Gastrocnemius medialis (tissue), 4 donors: ENCODE measurements around the gene DPP9. TPM values are rescaled to one million over a fixed set of nuclear protein-coding genes. Genes with fewer than 3 reads are reported as not detected.

Experiments
- ATAC-seq, 2 donors: fragments of 150-250 bp; one replicate each; pipeline ENCODE4 v1.9.1; 2016
- DNase-seq, 2 donors: peaks; one replicate each; pipeline ENCODE4 v3.0.0-alpha.2; 2019
- H3K27ac ChIP-seq, 4 donors: fragments of 200-600 bp; sonication (generic); 1 replicate in 1 of 4; 2 replicates in 3 of 4; pipeline ENCODE4 v1.5.1; 2016 to 2018; ENCODE audit warnings: mild to moderate bottlenecking in 2 of 4, moderate library complexity in 1 of 4
- H3K27me3 ChIP-seq, 3 donors: fragments of 200-600 bp; sonication (generic) in 2 of 3; 1 replicate in 1 of 3; 2 replicates in 2 of 3; pipeline versions ENCODE4 v1.5.1 to v1.6.0; 2016 to 2019; ENCODE audit warnings: mild to moderate bottlenecking in 1 of 3, moderate library complexity in 1 of 3
- H3K36me3 ChIP-seq, 2 donors: fragments of 200-600 bp; sonication (generic) in 1 of 2; one replicate each; pipeline ENCODE4 v1.5.1; 2017 to 2018
- H3K4me1 ChIP-seq, 2 donors: fragments of 200-600 bp; sonication (generic) in 1 of 2; one replicate each; pipeline ENCODE4 v1.5.1; 2016 to 2017; ENCODE audit warnings: mild to moderate bottlenecking in 2 of 2
- H3K4me3 ChIP-seq, 4 donors: fragments of 200-600 bp; sonication (generic) in 3 of 4; 1 replicate in 1 of 4; 2 replicates in 3 of 4; pipeline ENCODE4 v1.5.1; 2016 to 2019; ENCODE audit warnings: mild to moderate bottlenecking in 2 of 4
- H3K9me3 ChIP-seq, 3 donors: fragments of 200-600 bp; sonication (generic) in 2 of 3; 1 replicate in 1 of 3; 2 replicates in 2 of 3; pipeline ENCODE4 v1.5.1; 2016 to 2019
- POLR2A ChIP-seq, 2 donors: fragments of 450-650 bp; IDR thresholded peaks; one replicate each; pipeline ENCODE4 v1.6.1; 2017; ENCODE audit warnings: antibody characterized with exemption in 2 of 2, mild to moderate bottlenecking in 2 of 2, moderate library complexity in 2 of 2
- in situ Hi-C, 4 donors: fragments of 200-750 bp; cut with MboI; loops; one replicate each; pipeline versions ENCODE4 v1.15.0 to v1.8.0; 2017; ENCODE audit warnings: low sequenced_read_pairs in 4 of 4
- intact Hi-C: fragments of 100-400 bp; cut with DNase I; formaldehyde crosslinking; loops from one replicate; pipeline ENCODE4 v1.15.1; 2023; ENCODE audit warnings: low total_unique reads
- total RNA-seq, 4 donors: library from RNA; depleted of rRNA; stranded (reverse); fragments of >200 nt; gene quantifications; one replicate each; pipeline versions ENCODE4 v1.1.0 to v1.2.3, GENCODE V29; 2016
- TF ChIP-seq, protein P1 (sequence below), 5 experiments: fragments of 450-650 bp in 3 of 5; fragments of 200-600 bp in 2 of 5; sonication (generic) in 2 of 5; IDR thresholded peaks in 4 of 5; conservative IDR thresholded peaks in 1 of 5; 1 replicate in 4 of 5; 2 replicates in 1 of 5; pipeline ENCODE4 v1.5.1; 2016 to 2019; ENCODE audit warnings: antibody characterized with exemption in 5 of 5, mild to moderate bottlenecking in 3 of 5, moderate library complexity in 3 of 5

Gene DPP9
- total RNA-seq, 4 donors from 2014 or later: 92.6 to 208 (median 148) TPM

DNA sequence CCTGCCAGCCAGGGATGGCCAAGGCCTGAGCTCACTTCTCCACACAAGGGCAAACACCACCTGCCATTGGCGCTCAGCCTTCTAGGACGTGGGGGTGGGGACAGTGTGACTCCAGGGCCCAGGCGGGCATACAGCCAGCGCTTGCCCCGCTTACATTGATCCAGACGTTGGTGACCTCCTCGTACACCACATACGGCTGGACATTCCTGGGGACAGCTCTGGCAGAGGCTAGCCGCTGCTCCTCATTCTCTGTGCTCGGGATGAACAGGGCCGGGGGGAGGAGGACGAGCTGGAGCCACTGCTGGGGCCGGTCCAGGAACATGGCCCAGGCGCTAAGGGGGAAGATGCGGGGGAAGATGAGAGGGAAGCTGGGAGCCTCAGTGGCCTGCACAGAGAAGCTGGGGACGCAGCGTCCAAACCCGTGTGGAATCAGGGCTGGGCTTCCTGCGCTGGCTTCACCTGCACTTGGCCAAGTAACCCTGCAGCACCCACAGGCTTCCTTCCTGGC lies 28.4 kb downstream of the DPP9 start:
- Histone ChIP-seq H3K27ac (peak overlapping the region; percentile 95 to 97 (median 96)), H3K4me3 (peak overlapping the region in 3 of 4 donors; percentile 21 to 35 (median 35)), H3K9me3 (no peaks in the 10 kb centered on the region), H3K36me3 (peaks cover 0 to 41% of the 10 kb centered on the region in 2 donors), H3K27me3 (no peaks in the 10 kb centered on the region), H3K4me1 (peaks cover 53 to 57% of the 10 kb centered on the region in 2 donors)
- TF ChIP-seq POLR2A (IDR thresholded peaks at IDR 0.05): peak in 1 of 2 donors; percentile 39
- TF ChIP-seq, protein P1, sequence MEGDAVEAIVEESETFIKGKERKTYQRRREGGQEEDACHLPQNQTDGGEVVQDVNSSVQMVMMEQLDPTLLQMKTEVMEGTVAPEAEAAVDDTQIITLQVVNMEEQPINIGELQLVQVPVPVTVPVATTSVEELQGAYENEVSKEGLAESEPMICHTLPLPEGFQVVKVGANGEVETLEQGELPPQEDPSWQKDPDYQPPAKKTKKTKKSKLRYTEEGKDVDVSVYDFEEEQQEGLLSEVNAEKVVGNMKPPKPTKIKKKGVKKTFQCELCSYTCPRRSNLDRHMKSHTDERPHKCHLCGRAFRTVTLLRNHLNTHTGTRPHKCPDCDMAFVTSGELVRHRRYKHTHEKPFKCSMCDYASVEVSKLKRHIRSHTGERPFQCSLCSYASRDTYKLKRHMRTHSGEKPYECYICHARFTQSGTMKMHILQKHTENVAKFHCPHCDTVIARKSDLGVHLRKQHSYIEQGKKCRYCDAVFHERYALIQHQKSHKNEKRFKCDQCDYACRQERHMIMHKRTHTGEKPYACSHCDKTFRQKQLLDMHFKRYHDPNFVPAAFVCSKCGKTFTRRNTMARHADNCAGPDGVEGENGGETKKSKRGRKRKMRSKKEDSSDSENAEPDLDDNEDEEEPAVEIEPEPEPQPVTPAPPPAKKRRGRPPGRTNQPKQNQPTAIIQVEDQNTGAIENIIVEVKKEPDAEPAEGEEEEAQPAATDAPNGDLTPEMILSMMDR (IDR thresholded peaks at IDR 0.05 in 4 of 5, conservative IDR thresholded peaks at IDR 0.05 in 1 of 5): no peak
- in situ Hi-C loops (no loop called here), intact Hi-C loops (no loop called here)
- ATAC-seq (peak; percentile 38 to 42), DNase-seq (peak; percentile 81 to 95)

DNA sequence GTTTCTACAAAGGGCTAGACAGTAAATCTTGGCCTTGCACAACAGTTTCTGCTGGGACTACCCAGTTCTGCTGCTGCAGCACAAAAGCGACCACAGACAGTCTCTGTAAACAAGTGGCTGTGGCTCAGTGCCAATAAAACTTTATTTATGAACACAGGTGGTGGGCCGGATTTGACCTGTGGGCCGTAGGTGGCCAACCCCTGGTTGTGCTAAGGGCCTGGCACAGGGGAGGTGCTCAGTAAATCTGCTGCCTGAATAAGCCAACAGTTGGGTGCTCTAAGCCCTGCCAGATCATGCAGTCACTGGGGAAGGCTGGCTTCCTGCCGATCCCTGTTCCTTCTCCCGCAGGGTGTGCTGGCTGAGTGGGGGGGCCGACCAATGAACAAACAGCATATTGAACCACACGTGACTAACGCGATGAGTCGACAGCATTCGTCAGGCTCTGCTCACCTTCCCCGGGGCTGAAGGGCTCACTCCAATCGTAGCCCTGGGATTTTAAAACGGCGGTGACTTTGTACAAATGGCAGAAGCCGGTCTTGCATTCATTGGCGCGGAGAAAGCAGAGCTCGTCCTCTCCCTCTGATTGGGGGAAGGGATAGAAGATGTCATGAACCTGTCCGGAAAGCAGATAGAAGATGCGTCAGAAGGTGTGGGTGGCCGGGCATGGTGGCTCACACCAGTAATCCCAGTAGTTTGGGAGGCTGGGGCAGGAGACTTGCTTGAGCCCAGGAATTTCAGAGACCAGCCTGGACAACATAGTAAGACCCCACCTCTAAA lies 29.2 kb downstream of the DPP9 start:
- DNase-seq (peak; percentile 96 to 100), ATAC-seq (peak; percentile 70 to 71)
- H3K4me1 ChIP-seq: peaks cover 53 to 57% of the 10 kb centered on the region in 2 donors
- TF ChIP-seq, protein P1 (IDR thresholded peaks at IDR 0.05 in 4 of 5, conservative IDR thresholded peaks at IDR 0.05 in 1 of 5): no peak
- peak; percentile 77 to 87 for TF ChIP-seq POLR2A (IDR thresholded peaks at IDR 0.05)
- H3K27me3 ChIP-seq: no peaks in the 10 kb centered on the region
- H3K4me3 ChIP-seq: peak overlapping the region in 3 of 4 donors; percentile 21 to 35 (median 35)
- H3K9me3 ChIP-seq: no peaks in the 10 kb centered on the region
- peak overlapping the region; percentile 95 to 97 (median 96) for H3K27ac ChIP-seq
- intact Hi-C loops (loop anchor here (1.0 kb wide), 1 partner anchor 19 kb away; no protein-coding TSS in a partner anchor), in situ Hi-C loops (no loop called here)
- H3K36me3 ChIP-seq: peaks cover 0 to 41% of the 10 kb centered on the region in 2 donors

DNA sequence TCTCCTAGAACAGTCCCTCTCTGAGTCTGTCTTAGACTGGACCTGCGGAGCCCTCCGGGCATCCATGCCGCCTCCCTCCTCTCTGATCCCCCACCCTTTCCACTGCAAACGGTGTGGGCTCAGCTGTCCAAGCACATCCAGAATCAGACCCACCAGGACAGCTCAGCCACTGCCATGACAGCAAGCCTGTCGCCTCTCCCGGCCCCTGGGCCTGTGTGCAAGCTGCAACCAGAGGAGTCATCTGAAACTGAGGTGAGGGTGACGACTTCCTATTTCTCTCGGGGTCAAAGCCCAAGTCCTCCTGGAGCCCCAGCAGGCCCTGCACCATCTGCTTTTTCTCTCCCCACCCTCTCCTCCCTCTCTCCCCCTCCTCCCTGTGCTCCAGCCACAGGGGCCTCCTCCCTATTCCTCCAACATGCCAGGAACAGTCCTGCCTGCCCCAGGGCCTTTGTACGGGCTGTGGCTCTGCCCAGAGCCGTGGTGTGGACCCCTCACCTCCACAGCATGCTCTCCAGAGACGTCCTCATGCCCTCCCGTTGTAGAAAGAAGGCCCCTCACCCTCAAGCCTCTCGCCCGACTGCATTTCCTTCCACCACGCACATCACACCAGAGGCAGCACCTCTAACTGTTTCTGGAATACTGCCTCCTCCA lies 30.0 kb downstream of the DPP9 start:
- Histone ChIP-seq H3K4me3 (peak overlapping the region in 1 of 4 donors; percentile 11), H3K9me3 (no peaks in the 10 kb centered on the region), H3K27ac (peak overlapping the region; percentile 95 to 97 (median 96)), H3K4me1 (peaks cover 53 to 57% of the 10 kb centered on the region in 2 donors), H3K36me3 (peaks cover 0 to 44% of the 10 kb centered on the region in 2 donors), H3K27me3 (no peaks in the 10 kb centered on the region)
- TF ChIP-seq, protein P1 (IDR thresholded peaks at IDR 0.05 in 4 of 5, conservative IDR thresholded peaks at IDR 0.05 in 1 of 5): no peak
- TF ChIP-seq POLR2A (IDR thresholded peaks at IDR 0.05): peak in 1 of 2 donors; percentile 16
- in situ Hi-C loops (no loop called here), intact Hi-C loops (loop anchor here (1.0 to 2.0 kb wide), 2 partner anchors 15 to 20 kb away; no protein-coding TSS in a partner anchor)
- no peak for DNase-seq
- ATAC-seq: no peak

DNA sequence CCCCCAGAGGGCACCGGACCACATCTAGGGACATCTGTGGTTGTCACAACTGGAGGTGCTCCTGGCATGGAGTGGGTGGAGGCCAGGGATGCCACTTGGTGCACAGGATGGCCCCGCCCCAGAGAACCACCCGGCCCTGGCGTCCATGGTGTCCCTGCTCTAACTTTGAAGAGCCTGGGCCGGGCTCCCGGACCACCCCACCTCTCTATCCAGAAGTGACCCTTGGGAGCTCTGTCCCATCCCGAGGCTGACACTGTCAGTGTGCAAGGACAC lies 30.6 kb downstream of the DPP9 start:
- Histone ChIP-seq H3K36me3 (peaks cover 0 to 44% of the 10 kb centered on the region in 2 donors), H3K4me3 (no peak overlapping the region), H3K4me1 (peaks cover 53 to 57% of the 10 kb centered on the region in 2 donors), H3K9me3 (no peaks in the 10 kb centered on the region), H3K27ac (peak overlapping the region; percentile 95 to 97 (median 96)), H3K27me3 (no peaks in the 10 kb centered on the region)
- no peak for DNase-seq
- intact Hi-C loops: loop anchor here (2.0 kb wide), 1 partner anchor 14 kb away; no protein-coding TSS in a partner anchor
- TF ChIP-seq, protein P1 (IDR thresholded peaks at IDR 0.05 in 4 of 5, conservative IDR thresholded peaks at IDR 0.05 in 1 of 5): no peak
- TF ChIP-seq POLR2A (IDR thresholded peaks at IDR 0.05): no peak
- in situ Hi-C loops: no loop called here
- ATAC-seq: no peak
